HepG2 (cell line): ENCODE data around the gene PRKG1.

ENCODE experiments used
- BATF2 ChIP-seq: sonication (generic); formaldehyde crosslinking; IDR thresholded peaks from 2 replicates; pipeline ENCODE4 v1.8.0; 2022; ENCODE audit warnings: mild to moderate bottlenecking, missing genetic modification reagents, moderate library complexity
- CTCF ChIP-seq: sonication (generic); formaldehyde crosslinking; IDR thresholded peaks from 2 replicates; pipeline ENCODE4 v1.5.0; 2020; ENCODE audit warnings: mild to moderate bottlenecking, missing genetic modification reagents, moderate library complexity
- ELF4 ChIP-seq: sonication (generic); formaldehyde crosslinking; IDR thresholded peaks from 2 replicates; pipeline ENCODE4 v1.5.0; 2020; ENCODE audit warnings: missing genetic modification reagents, mild to moderate bottlenecking, moderate library complexity, borderline replicate concordance
- ESRRA ChIP-seq: sonication (generic); formaldehyde crosslinking; IDR thresholded peaks from 2 replicates; pipeline ENCODE4 v1.5.1; 2020; ENCODE audit warnings: mild to moderate bottlenecking, low read depth, missing genetic modification reagents
- EZH2 ChIP-seq: conservative IDR thresholded peaks from 2 replicates; pipeline ENCODE4 v1.6.1; 2012; ENCODE audit warnings: mild to moderate bottlenecking, low read depth, low read length, moderate library complexity
- HOXD1 ChIP-seq: sonication (generic); formaldehyde crosslinking; IDR thresholded peaks from 2 replicates; pipeline ENCODE4 v1.5.0; 2020; ENCODE audit warnings: missing genetic modification reagents
- MTF1 ChIP-seq: sonication (generic); formaldehyde crosslinking; IDR thresholded peaks from 2 replicates; pipeline ENCODE4 v1.5.0; 2020; ENCODE audit warnings: missing genetic modification reagents
- ZNF253 ChIP-seq: sonication (generic); formaldehyde crosslinking; IDR thresholded peaks from 2 replicates; pipeline ENCODE4 v1.8.0; 2022; ENCODE audit warnings: mild to moderate bottlenecking, missing genetic modification reagents, borderline replicate concordance
- ZNF652 ChIP-seq: IDR thresholded peaks from 2 replicates; pipeline ENCODE4 v1.6.1; 2016; ENCODE audit warnings: low read depth, borderline replicate concordance
- TF ChIP-seq, protein P1 (sequence below): IDR thresholded peaks from 2 replicates; pipeline ENCODE4 v1.6.1; 2016

GRCh38 chr10:51815723-51816122, 741.4 kb downstream of the PRKG1 start:
- TF ChIP-seq ESRRA (CRISPR knock-in tag) (no peak), EZH2 (no peak), ZNF652 (CRISPR knock-in tag) (no peak), ZNF253 (CRISPR knock-in tag) (no peak), CTCF (CRISPR knock-in tag) (no peak), ELF4 (CRISPR knock-in tag) (no peak), BATF2 (CRISPR knock-in tag) (no peak), MTF1 (CRISPR knock-in tag) (no peak), HOXD1 (CRISPR knock-in tag) (no peak)
- TF ChIP-seq, protein P1, sequence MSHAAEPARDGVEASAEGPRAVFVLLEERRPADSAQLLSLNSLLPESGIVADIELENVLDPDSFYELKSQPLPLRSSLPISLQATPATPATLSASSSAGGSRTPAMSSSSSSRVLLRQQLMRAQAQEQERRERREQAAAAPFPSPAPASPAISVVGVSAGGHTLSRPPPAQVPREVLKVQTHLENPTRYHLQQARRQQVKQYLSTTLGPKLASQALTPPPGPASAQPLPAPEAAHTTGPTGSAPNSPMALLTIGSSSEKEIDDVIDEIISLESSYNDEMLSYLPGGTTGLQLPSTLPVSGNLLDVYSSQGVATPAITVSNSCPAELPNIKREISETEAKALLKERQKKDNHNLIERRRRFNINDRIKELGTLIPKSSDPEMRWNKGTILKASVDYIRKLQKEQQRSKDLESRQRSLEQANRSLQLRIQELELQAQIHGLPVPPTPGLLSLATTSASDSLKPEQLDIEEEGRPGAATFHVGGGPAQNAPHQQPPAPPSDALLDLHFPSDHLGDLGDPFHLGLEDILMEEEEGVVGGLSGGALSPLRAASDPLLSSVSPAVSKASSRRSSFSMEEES (CRISPR knock-in tag), result no peak
